ENCODE results near the gene LRRC46.

LRRC46 gene

GRCh38 chr17:47872019-47872650, 40.7 kb downstream of the LRRC46 start (continued):
- no peak for TF ChIP-seq CSRNP3 (CRISPR knock-in tag; IDR thresholded peaks at IDR 0.05)
- no peak for TF ChIP-seq BACH2 (CRISPR knock-in tag; IDR thresholded peaks at IDR 0.05; ENCODE audit: borderline replicate concordance)
- TF ChIP-seq ZNF70 (CRISPR knock-in tag; IDR thresholded peaks at IDR 0.05), result no peak
- no peak for TF ChIP-seq GLIS3 (CRISPR knock-in tag; IDR thresholded peaks at IDR 0.05)
- no peak for TF ChIP-seq TOX (CRISPR knock-in tag; IDR thresholded peaks at IDR 0.05; ENCODE audit: borderline replicate concordance)

DNA sequence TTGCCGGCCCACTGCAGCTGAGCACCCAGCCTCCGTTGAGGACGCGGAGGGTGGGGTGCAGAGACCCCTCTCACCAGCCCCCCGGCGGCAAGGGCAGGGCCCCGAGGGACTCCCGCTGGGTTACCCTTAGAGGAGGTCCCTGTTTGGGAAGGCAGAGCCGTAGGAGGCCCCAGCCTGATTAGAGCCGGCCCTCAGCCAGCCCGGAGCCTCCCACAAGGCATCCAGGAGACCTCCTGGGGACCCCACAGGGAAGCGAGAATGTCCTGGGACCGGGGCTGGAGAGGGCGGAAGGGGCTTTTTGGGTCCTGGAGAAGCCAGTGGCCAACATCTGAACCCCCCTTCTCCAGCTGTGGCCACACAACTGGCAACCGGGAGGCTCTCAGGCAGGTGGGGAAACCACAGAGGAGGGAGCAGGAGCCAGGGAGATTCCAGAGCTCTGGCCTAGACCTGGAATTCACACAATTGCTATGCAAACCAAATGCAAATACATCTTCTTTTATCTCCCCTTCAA, 41.2 kb downstream of the LRRC46 start:
- TF ChIP-seq ZNF8 (CRISPR knock-in tag; IDR thresholded peaks at IDR 0.05), result no peak
- no peak for TF ChIP-seq PPARA (CRISPR knock-in tag; IDR thresholded peaks at IDR 0.05; ENCODE audit: borderline replicate concordance)
- TF ChIP-seq, protein P1, sequence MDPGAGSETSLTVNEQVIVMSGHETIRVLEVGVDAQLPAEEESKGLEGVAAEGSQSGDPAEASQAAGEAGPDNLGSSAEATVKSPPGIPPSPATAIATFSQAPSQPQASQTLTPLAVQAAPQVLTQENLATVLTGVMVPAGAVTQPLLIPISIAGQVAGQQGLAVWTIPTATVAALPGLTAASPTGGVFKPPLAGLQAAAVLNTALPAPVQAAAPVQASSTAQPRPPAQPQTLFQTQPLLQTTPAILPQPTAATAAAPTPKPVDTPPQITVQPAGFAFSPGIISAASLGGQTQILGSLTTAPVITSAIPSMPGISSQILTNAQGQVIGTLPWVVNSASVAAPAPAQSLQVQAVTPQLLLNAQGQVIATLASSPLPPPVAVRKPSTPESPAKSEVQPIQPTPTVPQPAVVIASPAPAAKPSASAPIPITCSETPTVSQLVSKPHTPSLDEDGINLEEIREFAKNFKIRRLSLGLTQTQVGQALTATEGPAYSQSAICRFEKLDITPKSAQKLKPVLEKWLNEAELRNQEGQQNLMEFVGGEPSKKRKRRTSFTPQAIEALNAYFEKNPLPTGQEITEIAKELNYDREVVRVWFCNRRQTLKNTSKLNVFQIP (CRISPR knock-in tag; IDR thresholded peaks at IDR 0.05; ENCODE audit: borderline replicate concordance, low read depth), result no peak
- no peak for TF ChIP-seq CSRNP3 (CRISPR knock-in tag; IDR thresholded peaks at IDR 0.05)
- no peak for ATAC-seq

GRCh38 chr17:47873200-47874090, 42.0 kb downstream of the LRRC46 start:
- no peak for ATAC-seq
- TF ChIP-seq PPARA (CRISPR knock-in tag; IDR thresholded peaks at IDR 0.05; ENCODE audit: borderline replicate concordance) (no peak), ARNTL (CRISPR knock-in tag; IDR thresholded peaks at IDR 0.05; ENCODE audit: borderline replicate concordance, low read depth) (no peak), TSHZ2 (CRISPR knock-in tag; IDR thresholded peaks at IDR 0.05) (no peak), ZNF565 (CRISPR knock-in tag; conservative IDR thresholded peaks at IDR 0.05; ENCODE audit: low read depth) (no peak), ZFP30 (CRISPR knock-in tag; IDR thresholded peaks at IDR 0.05) (no peak), TOX (CRISPR knock-in tag; IDR thresholded peaks at IDR 0.05; ENCODE audit: borderline replicate concordance) (no peak), CSRNP3 (CRISPR knock-in tag; IDR thresholded peaks at IDR 0.05) (no peak), GLIS3 (CRISPR knock-in tag; IDR thresholded peaks at IDR 0.05) (no peak), ZNF8 (CRISPR knock-in tag; IDR thresholded peaks at IDR 0.05) (no peak), ZFP3 (CRISPR knock-in tag; IDR thresholded peaks at IDR 0.05) (no peak), OSR1 (CRISPR knock-in tag; IDR thresholded peaks at IDR 0.05) (no peak), ISL1 (CRISPR knock-in tag; IDR thresholded peaks at IDR 0.05) (no peak), TCF4 (CRISPR knock-in tag; IDR thresholded peaks at IDR 0.05; ENCODE audit: borderline replicate concordance) (no peak), RARB (CRISPR knock-in tag; IDR thresholded peaks at IDR 0.05) (no peak), CREB5 (CRISPR knock-in tag; IDR thresholded peaks at IDR 0.05; ENCODE audit: low read depth) (no peak), ZNF70 (CRISPR knock-in tag; IDR thresholded peaks at IDR 0.05) (no peak), SNAI2 (CRISPR knock-in tag; IDR thresholded peaks at IDR 0.05) (no peak)
- TF ChIP-seq, protein P1 (CRISPR knock-in tag; IDR thresholded peaks at IDR 0.05; ENCODE audit: borderline replicate concordance, low read depth), result no peak
